Measurements from ENCODE around the gene PATJ.
"Not testable (repeated sequence)": the region's sequence is repeated elsewhere in the genome, so short reads cannot be mapped to it uniquely, and the experiment has no call there.

PATJ gene

GRCh38 chr1:61936839-61937238 is 194.6 kb downstream of the PATJ start:
- DNase-seq (ENCODE audit: low read depth, low spot score) = no peak

- DNase-seq (ENCODE audit: low read depth, low spot score) = no peak
Observed at GRCh38 chr1:61941794-61942193, 199.5 kb downstream of the PATJ start.

GRCh38 chr1:61942856-61943255 is 200.6 kb downstream of the PATJ start:
- no peak for DNase-seq (ENCODE audit: low read depth, low spot score)

- not testable (repeated sequence) for DNase-seq (ENCODE audit: low read depth, low spot score)
Observed at GRCh38 chr1:61948685-61949084, 206.4 kb downstream of the PATJ start.

- DNase-seq (ENCODE audit: low read depth, low spot score) = peak; percentile 44
Observed at GRCh38 chr1:61950418-61950817, 208.1 kb downstream of the PATJ start.

GRCh38 chr1:61951731-61952580 is 209.7 kb downstream of the PATJ start:
- peak; percentile 95 for DNase-seq (ENCODE audit: low read depth, low spot score)

- DNase-seq (ENCODE audit: low read depth, low spot score) = no peak
Observed at GRCh38 chr1:61952675-61953074, 210.4 kb downstream of the PATJ start.

GRCh38 chr1:61953076-61953789 is 211.0 kb downstream of the PATJ start:
- DNase-seq (ENCODE audit: low read depth, low spot score) = no peak

GRCh38 chr1:61953790-61954150 is 211.5 kb downstream of the PATJ start:
- DNase-seq (ENCODE audit: low read depth, low spot score) = no peak

- no peak for DNase-seq (ENCODE audit: low read depth, low spot score)
Observed at GRCh38 chr1:61955261-61955660, 213.0 kb downstream of the PATJ start.

- DNase-seq (ENCODE audit: low read depth, low spot score) = no peak
Observed at GRCh38 chr1:61956016-61956645, 213.9 kb downstream of the PATJ start.

- no peak for DNase-seq (ENCODE audit: low read depth, low spot score)
Observed at GRCh38 chr1:61956784-61957183, 214.5 kb downstream of the PATJ start.

- DNase-seq (ENCODE audit: low read depth, low spot score) = no peak
Observed at GRCh38 chr1:61961009-61961408, 218.7 kb downstream of the PATJ start.

- no peak for DNase-seq (ENCODE audit: low read depth, low spot score)
Observed at GRCh38 chr1:61962631-61963030, 220.4 kb downstream of the PATJ start.

GRCh38 chr1:61966450-61967225 is 224.4 kb downstream of the PATJ start:
- not testable (repeated sequence) for DNase-seq (ENCODE audit: low read depth, low spot score)

GRCh38 chr1:61967750-61968149 is 225.5 kb downstream of the PATJ start:
- no peak for DNase-seq (ENCODE audit: low read depth, low spot score)

GRCh38 chr1:61968869-61969268 is 226.6 kb downstream of the PATJ start:
- DNase-seq (ENCODE audit: low read depth, low spot score) = no peak

GRCh38 chr1:61973100-61973837 is 231.0 kb downstream of the PATJ start:
- DNase-seq (ENCODE audit: low read depth, low spot score) = no peak

- DNase-seq (ENCODE audit: low read depth, low spot score) = no peak
Observed at GRCh38 chr1:61975638-61976037, 233.4 kb downstream of the PATJ start.

- no peak for DNase-seq (ENCODE audit: low read depth, low spot score)
Observed at GRCh38 chr1:61976566-61976965, 234.3 kb downstream of the PATJ start.

GRCh38 chr1:61978796-61979195 is 236.5 kb downstream of the PATJ start:
- DNase-seq (ENCODE audit: low read depth, low spot score) = no peak
